Measurements from ENCODE around the gene PIK3C2A.

Gene PIK3C2A

DNA sequence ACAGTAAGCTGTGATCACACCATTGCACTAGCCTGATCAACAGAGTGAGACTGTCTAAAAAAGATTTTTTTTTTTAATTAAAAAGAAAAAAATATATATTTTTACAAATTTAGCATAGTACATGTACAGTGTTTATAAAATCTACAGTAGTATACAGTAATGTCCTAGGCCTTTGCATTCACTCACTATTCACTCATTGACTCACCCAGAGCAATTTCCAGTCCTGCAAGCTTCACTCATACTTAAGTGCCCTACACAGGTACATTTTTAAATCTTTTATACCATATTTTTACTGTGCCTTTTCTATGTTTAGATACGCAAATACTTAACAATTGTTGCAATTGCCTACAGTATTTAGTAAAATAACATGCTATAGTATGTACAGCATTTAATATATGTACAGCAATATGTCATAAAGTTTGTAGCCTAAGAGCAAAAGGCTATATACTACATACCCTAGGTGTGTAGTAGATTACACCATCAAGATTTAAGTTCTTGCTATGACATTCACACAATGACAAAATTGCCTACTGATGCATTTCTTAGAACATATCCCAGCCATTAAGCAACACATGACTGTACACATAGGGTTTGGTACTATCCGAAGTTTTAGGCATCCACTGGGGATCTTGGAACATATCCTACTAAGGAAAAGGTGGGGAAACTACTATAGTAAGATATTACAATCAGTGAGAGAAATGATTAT, 22.8 kb downstream of the PIK3C2A start:
- in situ Hi-C loops (cut with HindIII; ENCODE audit: low pct_ligation_motif_present, low sequenced_read_pairs): no loop called here
- Histone ChIP-seq H3K27me3 (replicated peaks) (no peaks in the 10 kb centered on the region), H3K27ac (no peak overlapping the region), H3K36me3 (replicated peaks) (no peaks in the 10 kb centered on the region), H3K4me3 (ENCODE audit: low read depth, low read length) (no peak overlapping the region)
- TF ChIP-seq CTCF (IDR thresholded peaks at IDR 0.05; ENCODE audit: low read depth, low read length, missing control alignments): no peak
- DNase-seq: no peak

DNA sequence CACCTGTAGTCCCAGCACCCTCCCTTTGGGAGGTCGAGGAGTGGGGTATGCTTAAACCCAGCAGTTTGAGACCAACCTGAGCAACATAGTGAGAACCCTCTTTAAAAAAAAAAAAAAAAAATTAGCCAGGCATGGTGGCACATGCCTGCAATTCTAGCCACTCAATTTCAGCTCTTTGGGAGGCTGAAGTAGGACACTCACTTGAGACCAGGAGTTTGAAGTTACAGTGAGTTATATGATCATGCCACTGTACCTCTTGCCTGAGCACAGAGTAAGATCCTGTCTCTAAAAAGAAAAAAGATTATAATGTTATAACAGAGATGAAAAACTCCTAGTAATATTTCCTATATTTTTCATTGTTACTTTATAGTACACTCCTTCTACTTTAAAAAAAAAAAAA, 23.9 kb downstream of the PIK3C2A start:
- no peak overlapping the region for H3K4me3 ChIP-seq (ENCODE audit: low read depth, low read length)
- H3K27ac ChIP-seq: no peak overlapping the region
- in situ Hi-C loops (cut with HindIII; ENCODE audit: low pct_ligation_motif_present, low sequenced_read_pairs): no loop called here
- no peaks in the 10 kb centered on the region for H3K27me3 ChIP-seq (replicated peaks)
- no peak for DNase-seq
- no peak for TF ChIP-seq CTCF (IDR thresholded peaks at IDR 0.05; ENCODE audit: low read depth, low read length, missing control alignments)
- H3K36me3 ChIP-seq (replicated peaks): no peaks in the 10 kb centered on the region

- no peaks in the 10 kb centered on the region for H3K36me3 ChIP-seq (replicated peaks)
- no peak overlapping the region for H3K4me3 ChIP-seq (ENCODE audit: low read depth, low read length)
- DNase-seq: no peak
- in situ Hi-C loops (cut with HindIII; ENCODE audit: low pct_ligation_motif_present, low sequenced_read_pairs): no loop called here
- H3K27ac ChIP-seq: no peak overlapping the region
- H3K27me3 ChIP-seq (replicated peaks): no peaks in the 10 kb centered on the region
- no peak for TF ChIP-seq CTCF (IDR thresholded peaks at IDR 0.05; ENCODE audit: low read depth, low read length, missing control alignments)
Measured at GRCh38 chr11:17179970-17180369, 27.8 kb downstream of the PIK3C2A start.

DNA sequence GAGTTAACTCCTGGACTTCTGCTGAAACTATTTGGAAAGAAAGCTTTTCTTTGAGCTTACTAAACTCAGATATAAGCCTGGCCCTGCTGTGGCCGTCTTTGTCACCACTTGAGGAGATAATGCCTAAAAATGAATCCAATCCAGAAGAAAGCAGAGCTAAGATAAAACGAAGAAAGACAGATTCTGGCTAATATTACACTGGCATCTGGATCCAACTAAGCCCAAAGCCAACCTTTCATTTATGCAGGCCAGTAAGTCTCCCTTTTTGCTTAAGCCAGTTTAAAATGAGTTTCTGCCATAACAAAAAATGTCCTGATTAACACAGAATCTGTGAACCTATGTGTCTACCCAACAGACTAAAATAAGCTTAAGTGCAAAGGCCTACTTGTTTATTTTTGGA, 34.5 kb downstream of the PIK3C2A start:
- no peak for DNase-seq
- Histone ChIP-seq H3K27me3 (replicated peaks) (no peaks in the 10 kb centered on the region), H3K27ac (no peak overlapping the region), H3K4me3 (ENCODE audit: low read depth, low read length) (no peak overlapping the region), H3K36me3 (replicated peaks) (peaks cover 10% of the 10 kb centered on the region)
- in situ Hi-C loops (cut with HindIII; ENCODE audit: low pct_ligation_motif_present, low sequenced_read_pairs): no loop called here
- no peak for TF ChIP-seq CTCF (IDR thresholded peaks at IDR 0.05; ENCODE audit: low read depth, low read length, missing control alignments)

DNA sequence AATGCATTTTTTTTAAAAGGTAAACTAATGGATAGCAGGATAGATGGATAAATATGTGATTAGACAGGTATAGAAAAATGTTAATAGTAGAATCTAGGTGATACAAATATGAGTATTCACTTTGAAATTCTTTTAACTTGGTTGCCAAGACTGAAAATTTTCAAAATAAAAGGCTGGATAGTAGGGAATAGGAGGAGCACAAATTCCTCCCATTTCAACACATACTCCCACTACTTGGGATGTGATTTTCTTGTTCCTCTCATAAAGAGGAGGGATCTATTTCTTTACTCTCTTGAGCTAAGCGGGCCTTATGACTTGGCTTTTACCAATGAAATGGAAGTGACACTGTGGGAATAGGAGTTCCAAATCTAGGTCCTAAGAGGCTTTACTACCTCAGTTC, 35.9 kb downstream of the PIK3C2A start:
- DNase-seq: no peak
- in situ Hi-C loops (cut with HindIII; ENCODE audit: low pct_ligation_motif_present, low sequenced_read_pairs): no loop called here
- Histone ChIP-seq H3K27ac (peak overlapping the region; percentile 14), H3K4me3 (ENCODE audit: low read depth, low read length) (no peak overlapping the region), H3K36me3 (replicated peaks) (peaks cover 12% of the 10 kb centered on the region), H3K27me3 (replicated peaks) (no peaks in the 10 kb centered on the region)
- TF ChIP-seq CTCF (IDR thresholded peaks at IDR 0.05; ENCODE audit: low read depth, low read length, missing control alignments): no peak

DNA sequence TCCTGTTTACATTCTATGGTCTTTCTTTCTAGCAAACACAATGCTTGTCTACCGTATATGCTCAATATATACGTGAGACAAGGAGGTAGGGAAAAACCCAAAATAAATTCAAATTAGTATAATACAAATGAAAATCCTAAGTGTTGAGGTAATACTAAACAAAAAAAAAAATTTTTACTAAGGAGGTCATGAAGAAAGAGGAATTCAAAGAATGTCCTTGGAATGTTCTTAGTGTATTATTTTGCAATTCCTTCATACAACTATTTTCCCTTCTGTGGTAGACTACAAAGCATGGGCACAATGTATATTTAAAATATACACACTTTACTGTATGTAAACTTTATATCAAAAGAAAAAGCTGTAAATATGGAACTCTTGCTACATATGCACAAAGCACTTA, 36.4 kb downstream of the PIK3C2A start:
- in situ Hi-C loops (cut with HindIII; ENCODE audit: low pct_ligation_motif_present, low sequenced_read_pairs): no loop called here
- DNase-seq: no peak
- Histone ChIP-seq H3K4me3 (ENCODE audit: low read depth, low read length) (no peak overlapping the region), H3K36me3 (replicated peaks) (peaks cover 12% of the 10 kb centered on the region), H3K27me3 (replicated peaks) (no peaks in the 10 kb centered on the region), H3K27ac (peak overlapping the region; percentile 78)
- TF ChIP-seq CTCF (IDR thresholded peaks at IDR 0.05; ENCODE audit: low read depth, low read length, missing control alignments): no peak
